ENCODE measurements around the gene CDH24. TPM values are rescaled to one million over a fixed set of nuclear protein-coding genes. Genes with fewer than 3 reads are reported as not detected.

Gene CDH24
- total and polyA plus RNA-seq, 2 donors from 2014 or later, result 5.1 to 5.4 TPM

GRCh38 chr14:22997676-22998323 is 59.5 kb downstream of the CDH24 start:
- no peak for DNase-seq
- no peaks in the 10 kb centered on the region for H3K36me3 ChIP-seq (ENCODE audit: control insufficient read depth in 2 of 3, insufficient read depth in 3 of 3, low read length in 3 of 3)
- no peaks in the 10 kb centered on the region for H3K27me3 ChIP-seq (ENCODE audit: control insufficient read depth, insufficient read depth, low read length)
- no peaks in the 10 kb centered on the region for H3K9me3 ChIP-seq (ENCODE audit: control insufficient read depth in 2 of 3, insufficient read depth in 1 of 3, low read length in 3 of 3)
- no peak overlapping the region for H3K9ac ChIP-seq (ENCODE audit: low read length in 3 of 3)
- intact Hi-C loops (cut with DNase I), result no loop called here
- no peak for TF ChIP-seq CTCF (IDR thresholded peaks at IDR 0.05; ENCODE audit: borderline replicate concordance, extremely low read depth, insufficient read depth)
- H3K4me3 ChIP-seq (ENCODE audit: low read length in 3 of 3), result no peak overlapping the region
- H3K27ac ChIP-seq (ENCODE audit: low read depth in 2 of 2, low read length in 2 of 2), result no peak overlapping the region
- peaks cover 0 to 6% (median 4%) of the 10 kb centered on the region in 3 donors for H3K4me1 ChIP-seq (ENCODE audit: control insufficient read depth in 2 of 3, insufficient read depth in 2 of 3, low read depth in 1 of 3, low read length in 3 of 3)
- no peak for FAIRE-seq

Other genes starting within 250 kb of the CDH24 start
- 26.6 TPM for gene SLC7A7, start 242.1 kb downstream of the CDH24 start, total RNA-seq
- gene SLC7A7, start 242.1 kb downstream of the CDH24 start, polyA plus RNA-seq (ENCODE audit: insufficient read depth, low read depth, low replicate concordance), result 235 TPM
- gene MRPL52, start 227.6 kb downstream of the CDH24 start, total RNA-seq, result 74.3 TPM
- gene MRPL52, start 227.6 kb downstream of the CDH24 start, polyA plus RNA-seq (ENCODE audit: insufficient read depth, low read depth, low replicate concordance), result 255 TPM
- gene MMP14, start 220.9 kb downstream of the CDH24 start, total RNA-seq, result 108 TPM
- gene MMP14, start 220.9 kb downstream of the CDH24 start, polyA plus RNA-seq (ENCODE audit: insufficient read depth, low read depth, low replicate concordance), result 30.1 TPM
- 207 TPM for gene LRP10, start 185.8 kb downstream of the CDH24 start, total RNA-seq
- 74.7 TPM for gene LRP10, start 185.8 kb downstream of the CDH24 start, polyA plus RNA-seq (ENCODE audit: insufficient read depth, low read depth, low replicate concordance)
- gene REM2, start 174.3 kb downstream of the CDH24 start, total RNA-seq, result 0.63 TPM
- 0.77 TPM for gene REM2, start 174.3 kb downstream of the CDH24 start, polyA plus RNA-seq (ENCODE audit: insufficient read depth, low read depth, low replicate concordance)
- 93.6 TPM for gene RBM23, start 138.4 kb downstream of the CDH24 start, total RNA-seq
- 44.8 TPM for gene RBM23, start 138.4 kb downstream of the CDH24 start, polyA plus RNA-seq (ENCODE audit: insufficient read depth, low read depth, low replicate concordance)
- gene PRMT5, start 128.1 kb downstream of the CDH24 start, total RNA-seq, result 58.7 TPM
- gene PRMT5, start 128.1 kb downstream of the CDH24 start, polyA plus RNA-seq (ENCODE audit: insufficient read depth, low read depth, low replicate concordance), result 64.2 TPM
- 38.1 TPM for gene HAUS4, start 100.4 kb downstream of the CDH24 start, total RNA-seq
- 35.8 TPM for gene HAUS4, start 100.4 kb downstream of the CDH24 start, polyA plus RNA-seq (ENCODE audit: insufficient read depth, low read depth, low replicate concordance)
- gene AJUBA, start 75.0 kb downstream of the CDH24 start, total RNA-seq, result 28.5 TPM
- 14.6 TPM for gene AJUBA, start 75.0 kb downstream of the CDH24 start, polyA plus RNA-seq (ENCODE audit: insufficient read depth, low read depth, low replicate concordance)
- 9.5 TPM for gene C14orf93, start 47.4 kb downstream of the CDH24 start, total RNA-seq
- gene C14orf93, start 47.4 kb downstream of the CDH24 start, polyA plus RNA-seq (ENCODE audit: insufficient read depth, low read depth, low replicate concordance), result 9.6 TPM
- 87.1 TPM for gene PSMB5, start 22.6 kb downstream of the CDH24 start, total RNA-seq
- gene PSMB5, start 22.6 kb downstream of the CDH24 start, polyA plus RNA-seq (ENCODE audit: insufficient read depth, low read depth, low replicate concordance), result 190 TPM
- gene PSMB11, start 15.3 kb downstream of the CDH24 start, total RNA-seq, result not detected
- not detected for gene PSMB11, start 15.3 kb downstream of the CDH24 start, polyA plus RNA-seq (ENCODE audit: insufficient read depth, low read depth, low replicate concordance)
- gene ACIN1, start 37.6 kb upstream of the CDH24 start, total RNA-seq, result 150 TPM
- 54.9 TPM for gene ACIN1, start 37.6 kb upstream of the CDH24 start, polyA plus RNA-seq (ENCODE audit: insufficient read depth, low read depth, low replicate concordance)
- 42.8 TPM for gene C14orf119, start 38.0 kb upstream of the CDH24 start, total RNA-seq
- 56.6 TPM for gene C14orf119, start 38.0 kb upstream of the CDH24 start, polyA plus RNA-seq (ENCODE audit: insufficient read depth, low read depth, low replicate concordance)
- gene CIROP, start 47.5 kb upstream of the CDH24 start, total RNA-seq, result not detected
- not detected for gene CIROP, start 47.5 kb upstream of the CDH24 start, polyA plus RNA-seq (ENCODE audit: insufficient read depth, low read depth, low replicate concordance)
- gene CEBPE, start 61.7 kb upstream of the CDH24 start, total RNA-seq, result not detected
- gene CEBPE, start 61.7 kb upstream of the CDH24 start, polyA plus RNA-seq (ENCODE audit: insufficient read depth, low read depth, low replicate concordance), result not detected
- gene SLC7A8, start 126.1 kb upstream of the CDH24 start, total RNA-seq, result 22.9 TPM
- 210 TPM for gene SLC7A8, start 126.1 kb upstream of the CDH24 start, polyA plus RNA-seq (ENCODE audit: insufficient read depth, low read depth, low replicate concordance)
- not detected for gene RNF212B, start 180.4 kb upstream of the CDH24 start, total RNA-seq
- gene RNF212B, start 180.4 kb upstream of the CDH24 start, polyA plus RNA-seq (ENCODE audit: insufficient read depth, low read depth, low replicate concordance), result 2.8 TPM
- gene HOMEZ, start 228.6 kb upstream of the CDH24 start, total RNA-seq, result 14.8 TPM
- 18.5 TPM for gene HOMEZ, start 228.6 kb upstream of the CDH24 start, polyA plus RNA-seq (ENCODE audit: insufficient read depth, low read depth, low replicate concordance)
- 17.3 TPM for gene PPP1R3E, start 245.3 kb upstream of the CDH24 start, total RNA-seq
- gene PPP1R3E, start 245.3 kb upstream of the CDH24 start, polyA plus RNA-seq (ENCODE audit: insufficient read depth, low read depth, low replicate concordance), result 22.8 TPM
- 43.6 TPM for gene BCL2L2, start 249.3 kb upstream of the CDH24 start, total RNA-seq
- 35.6 TPM for gene BCL2L2, start 249.3 kb upstream of the CDH24 start, polyA plus RNA-seq (ENCODE audit: insufficient read depth, low read depth, low replicate concordance)

Data from kidney (tissue), 14 donors.